Measurements from ENCODE around the gene SELPLG. TPM values are rescaled to one million over a fixed set of nuclear protein-coding genes. Genes with fewer than 3 reads are reported as not detected.
A peak's percentile ranks its signal among the peaks of the same experiment; 100 is the strongest.

SELPLG gene
- total RNA-seq, 1 donor from 2014 or later, result 5.8 TPM

DNA sequence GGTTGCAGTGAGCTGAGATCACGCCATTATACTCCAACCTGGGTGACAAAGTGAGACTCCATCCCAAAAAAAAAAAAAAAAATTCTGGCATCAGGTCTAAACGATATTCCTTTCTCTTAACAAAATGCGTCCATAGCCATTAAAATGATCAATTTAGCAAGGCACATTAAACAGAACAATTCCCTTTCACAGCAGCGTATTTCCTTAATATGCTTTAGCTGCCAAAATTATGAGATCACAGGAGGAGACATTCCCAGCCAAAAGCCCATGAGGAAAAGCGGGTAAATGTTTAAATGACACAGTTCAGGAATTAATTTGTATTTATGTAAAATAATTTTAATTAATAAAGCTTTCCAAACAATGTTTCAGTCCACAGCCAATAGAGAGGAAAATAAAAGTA is 43.0 kb upstream of the SELPLG start:
- peaks cover 21% of the 10 kb centered on the region for H3K4me1 Mint-ChIP-seq (ENCODE audit: low read depth, unreplicated experiment)
- peaks cover 15% of the 10 kb centered on the region for H3K36me3 Mint-ChIP-seq (ENCODE audit: low read depth, unreplicated experiment)
- TF ChIP-seq, protein P1, sequence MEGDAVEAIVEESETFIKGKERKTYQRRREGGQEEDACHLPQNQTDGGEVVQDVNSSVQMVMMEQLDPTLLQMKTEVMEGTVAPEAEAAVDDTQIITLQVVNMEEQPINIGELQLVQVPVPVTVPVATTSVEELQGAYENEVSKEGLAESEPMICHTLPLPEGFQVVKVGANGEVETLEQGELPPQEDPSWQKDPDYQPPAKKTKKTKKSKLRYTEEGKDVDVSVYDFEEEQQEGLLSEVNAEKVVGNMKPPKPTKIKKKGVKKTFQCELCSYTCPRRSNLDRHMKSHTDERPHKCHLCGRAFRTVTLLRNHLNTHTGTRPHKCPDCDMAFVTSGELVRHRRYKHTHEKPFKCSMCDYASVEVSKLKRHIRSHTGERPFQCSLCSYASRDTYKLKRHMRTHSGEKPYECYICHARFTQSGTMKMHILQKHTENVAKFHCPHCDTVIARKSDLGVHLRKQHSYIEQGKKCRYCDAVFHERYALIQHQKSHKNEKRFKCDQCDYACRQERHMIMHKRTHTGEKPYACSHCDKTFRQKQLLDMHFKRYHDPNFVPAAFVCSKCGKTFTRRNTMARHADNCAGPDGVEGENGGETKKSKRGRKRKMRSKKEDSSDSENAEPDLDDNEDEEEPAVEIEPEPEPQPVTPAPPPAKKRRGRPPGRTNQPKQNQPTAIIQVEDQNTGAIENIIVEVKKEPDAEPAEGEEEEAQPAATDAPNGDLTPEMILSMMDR (IDR thresholded peaks at IDR 0.05; ENCODE audit: insufficient read depth, low read depth, low read length), result no peak
- no peak for TF ChIP-seq EZH2 (IDR thresholded peaks at IDR 0.05; ENCODE audit: insufficient read depth, low read length)

DNA sequence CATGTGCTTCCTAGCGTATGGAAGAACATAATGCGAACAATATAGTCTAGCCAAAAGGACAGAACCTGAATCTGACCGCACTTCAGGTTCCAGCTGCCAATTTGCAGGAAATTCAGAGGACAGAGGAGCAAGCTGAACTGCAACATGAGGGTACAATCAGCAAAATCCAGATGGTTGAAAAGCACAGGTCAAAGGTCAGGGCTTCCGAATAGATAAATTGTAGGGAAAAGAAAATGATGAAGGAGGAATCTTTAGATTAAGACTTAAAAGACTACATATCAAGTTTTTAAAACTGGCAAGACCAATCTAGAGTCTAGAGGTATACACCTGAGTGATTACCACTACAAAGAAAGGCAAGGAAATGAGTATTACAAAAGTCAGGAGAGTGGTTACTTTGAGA is 42.1 kb upstream of the SELPLG start:
- H3K27me3 ChIP-seq (ENCODE audit: insufficient read depth, low read length), result no peaks in the 10 kb centered on the region
- H3K4me3 ChIP-seq (ENCODE audit: insufficient read depth, low read depth, low read length), result no peak overlapping the region
- H3K4me1 Mint-ChIP-seq (ENCODE audit: low read depth, unreplicated experiment), result peaks cover 16% of the 10 kb centered on the region
- no peak overlapping the region for H3K9ac ChIP-seq (ENCODE audit: low read length)
- H3K27me3 Mint-ChIP-seq (ENCODE audit: low read depth, unreplicated experiment), result no peaks in the 10 kb centered on the region
- peaks cover 70% of the 10 kb centered on the region for H4K20me1 ChIP-seq (ENCODE audit: insufficient read depth, low read length)
- no peak overlapping the region for H3K27ac ChIP-seq (ENCODE audit: low read depth, low read length)
- no peak overlapping the region for H2AFZ ChIP-seq (ENCODE audit: low read depth, low read length)
- peaks cover 55% of the 10 kb centered on the region for H3K36me3 ChIP-seq (ENCODE audit: insufficient read depth, low read length)
- no peak for TF ChIP-seq EZH2 (IDR thresholded peaks at IDR 0.05; ENCODE audit: insufficient read depth, low read length)
- TF ChIP-seq, protein P1 (IDR thresholded peaks at IDR 0.05; ENCODE audit: insufficient read depth, low read depth, low read length), result no peak
- peaks cover 18% of the 10 kb centered on the region for H3K36me3 Mint-ChIP-seq (ENCODE audit: low read depth, unreplicated experiment)
- H3K4me1 ChIP-seq (ENCODE audit: insufficient read depth, low read length), result no peaks in the 10 kb centered on the region
- no peaks in the 10 kb centered on the region for H3K9me3 ChIP-seq (ENCODE audit: insufficient read depth, low read depth, low read length)
- no peak overlapping the region for H3K4me3 Mint-ChIP-seq (ENCODE audit: unreplicated experiment)
- H3K9me3 Mint-ChIP-seq (ENCODE audit: unreplicated experiment), result no peaks in the 10 kb centered on the region
- H3K4me2 ChIP-seq (ENCODE audit: low read length), result no peak overlapping the region
- H3K79me2 ChIP-seq (ENCODE audit: insufficient read depth, low read length), result peaks cover 95% of the 10 kb centered on the region
- FAIRE-seq, result no peak
- H3K27ac Mint-ChIP-seq (ENCODE audit: unreplicated experiment), result no peak overlapping the region
- DNase-seq (ENCODE audit: low read depth), result no peak

More for the DNA sequence above, 43.0 kb upstream of the SELPLG start:
- Histone ChIP-seq H3K27ac (ENCODE audit: low read depth, low read length) (no peak overlapping the region), H4K20me1 (ENCODE audit: insufficient read depth, low read length) (peaks cover 72% of the 10 kb centered on the region), H3K4me3 (ENCODE audit: insufficient read depth, low read depth, low read length) (no peak overlapping the region), H3K9ac (ENCODE audit: low read length) (no peak overlapping the region), H3K27me3 (ENCODE audit: insufficient read depth, low read length) (no peaks in the 10 kb centered on the region), H3K9me3 (ENCODE audit: insufficient read depth, low read depth, low read length) (no peaks in the 10 kb centered on the region), H3K4me1 (ENCODE audit: insufficient read depth, low read length) (no peaks in the 10 kb centered on the region), H3K36me3 (ENCODE audit: insufficient read depth, low read length) (peaks cover 55% of the 10 kb centered on the region), H2AFZ (ENCODE audit: low read depth, low read length) (no peak overlapping the region), H3K4me2 (ENCODE audit: low read length) (no peak overlapping the region), H3K79me2 (ENCODE audit: insufficient read depth, low read length) (peaks cover 95% of the 10 kb centered on the region)
- no peaks in the 10 kb centered on the region for H3K27me3 Mint-ChIP-seq (ENCODE audit: low read depth, unreplicated experiment)
- H3K4me3 Mint-ChIP-seq (ENCODE audit: unreplicated experiment), result no peak overlapping the region
- no peaks in the 10 kb centered on the region for H3K9me3 Mint-ChIP-seq (ENCODE audit: unreplicated experiment)
- DNase-seq (ENCODE audit: low read depth), result no peak
- FAIRE-seq, result no peak
- H3K27ac Mint-ChIP-seq (ENCODE audit: unreplicated experiment), result no peak overlapping the region

DNA sequence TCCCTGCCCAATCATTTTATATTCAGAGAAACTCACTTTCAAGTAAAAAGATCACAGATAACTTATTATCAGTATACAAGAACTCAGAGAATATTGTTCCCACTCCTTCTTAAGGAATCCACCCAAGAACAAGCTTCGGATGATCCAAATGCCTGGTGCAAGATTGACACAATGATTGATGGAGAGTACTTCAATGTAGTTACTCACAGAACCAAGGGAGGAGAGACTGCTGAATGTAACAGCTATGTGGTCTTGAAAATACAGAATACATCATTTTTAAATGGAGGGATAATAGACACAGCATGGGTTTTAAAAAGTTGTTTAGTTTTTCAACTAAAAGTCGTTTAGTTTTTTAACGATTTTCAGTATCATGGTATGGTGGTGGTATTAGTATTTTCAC is 38.4 kb upstream of the SELPLG start:
- Histone ChIP-seq H3K4me1 (ENCODE audit: insufficient read depth, low read length) (peaks cover 6% of the 10 kb centered on the region), H3K4me3 (ENCODE audit: insufficient read depth, low read depth, low read length) (no peak overlapping the region), H3K27me3 (ENCODE audit: insufficient read depth, low read length) (no peaks in the 10 kb centered on the region), H3K36me3 (ENCODE audit: insufficient read depth, low read length) (peaks cover 37% of the 10 kb centered on the region), H3K79me2 (ENCODE audit: insufficient read depth, low read length) (peaks cover 97% of the 10 kb centered on the region), H3K9ac (ENCODE audit: low read length) (no peak overlapping the region), H2AFZ (ENCODE audit: low read depth, low read length) (no peak overlapping the region), H3K4me2 (ENCODE audit: low read length) (no peak overlapping the region), H4K20me1 (ENCODE audit: insufficient read depth, low read length) (peaks cover 61% of the 10 kb centered on the region), H3K27ac (ENCODE audit: low read depth, low read length) (no peak overlapping the region), H3K9me3 (ENCODE audit: insufficient read depth, low read depth, low read length) (no peaks in the 10 kb centered on the region)
- FAIRE-seq (no peak), DNase-seq (ENCODE audit: low read depth) (no peak)
- Mint-ChIP-seq H3K4me3 (ENCODE audit: unreplicated experiment) (no peak overlapping the region), H3K36me3 (ENCODE audit: low read depth, unreplicated experiment) (peaks cover 12% of the 10 kb centered on the region), H3K4me1 (ENCODE audit: low read depth, unreplicated experiment) (peaks cover 27% of the 10 kb centered on the region), H3K27ac (ENCODE audit: unreplicated experiment) (peak overlapping the region; percentile 29), H3K27me3 (ENCODE audit: low read depth, unreplicated experiment) (no peaks in the 10 kb centered on the region), H3K9me3 (ENCODE audit: unreplicated experiment) (no peaks in the 10 kb centered on the region)
- no peak for TF ChIP-seq EZH2 (IDR thresholded peaks at IDR 0.05; ENCODE audit: insufficient read depth, low read length)
- TF ChIP-seq, protein P1 (IDR thresholded peaks at IDR 0.05; ENCODE audit: insufficient read depth, low read depth, low read length), result no peak

Measured in astrocyte (in vitro differentiated cells and primary cell).